Sciatic nerve (tissue), 2 donors: ENCODE measurements around the gene DUSP7. TPM values are rescaled to one million over a fixed set of nuclear protein-coding genes. Genes with fewer than 3 reads are reported as not detected.

Experiments
- ATAC-seq: fragments of 200-7000 bp; cut with Tn5 transposase; one replicate; pipeline ENCODE4 v1.9.1; 2020; ENCODE audit warnings: mild to moderate bottlenecking, moderate library complexity
- DNase-seq: peaks from one replicate; pipeline ENCODE4 v3.0.0-alpha.2; 2020; ENCODE audit warnings: low spot score
- intact Hi-C: fragments of 100-400 bp; cut with DNase I; formaldehyde crosslinking; loops from one replicate; pipeline ENCODE4 v1.14.2; 2022
- total RNA-seq: library from RNA; stranded (reverse); fragmentation: NEBNext Ultra II Directional; extraction: Animal tissue kit (Norgen Biotek cat#: 25700); gene quantifications from one replicate; pipeline ENCODE4 v1.2.1, GENCODE V29; 2021
- donor health status: DM: no; HTN: no; CAD: no.
- donor health status: DM: no; HTN: no; CAD: no.

The DUSP7 gene
- total RNA-seq, 1 donor from 2014 or later = 22.1 TPM

- DNase-seq (no peak), ATAC-seq (peak; percentile 63)
These were observed 32.3 kb upstream of the DUSP7 start for GRCh38 chr3:52088445-52089367.

GRCh38 chr3:52087731-52088130 lies 31.4 kb upstream of the DUSP7 start:
- intact Hi-C loops = no loop called here
- DNase-seq = no peak
- no peak for ATAC-seq

More at GRCh38 chr3:52088445-52089367, 32.3 kb upstream of the DUSP7 start:
- intact Hi-C loops = no loop called here

GRCh38 chr3:52086976-52087663 lies 30.7 kb upstream of the DUSP7 start:
- intact Hi-C loops = no loop called here
- DNase-seq = no peak

GRCh38 chr3:52086461-52086860 lies 30.1 kb upstream of the DUSP7 start:
- intact Hi-C loops = no loop called here
- no peak for ATAC-seq
- no peak for DNase-seq

More at GRCh38 chr3:52086976-52087663, 30.7 kb upstream of the DUSP7 start:
- ATAC-seq = no peak

- no peak for DNase-seq
- no peak for ATAC-seq
- intact Hi-C loops = no loop called here
These were observed 29.4 kb upstream of the DUSP7 start for GRCh38 chr3:52085681-52086282.

GRCh38 chr3:52084954-52085680 lies 28.7 kb upstream of the DUSP7 start:
- intact Hi-C loops = no loop called here
- ATAC-seq (no peak), DNase-seq (no peak)

- no peak for DNase-seq
- no peak for ATAC-seq
- intact Hi-C loops = no loop called here
These were observed 28.0 kb upstream of the DUSP7 start for GRCh38 chr3:52084216-52084945.

GRCh38 chr3:52083556-52084087 lies 27.3 kb upstream of the DUSP7 start:
- intact Hi-C loops = no loop called here
- ATAC-seq (no peak), DNase-seq (no peak)

GRCh38 chr3:52082951-52083350 lies 26.6 kb upstream of the DUSP7 start:
- DNase-seq = no peak
- no peak for ATAC-seq
- intact Hi-C loops = no loop called here

GRCh38 chr3:52080830-52081719 lies 24.7 kb upstream of the DUSP7 start:
- DNase-seq (no peak), ATAC-seq (no peak)
- intact Hi-C loops = no loop called here

GRCh38 chr3:52079958-52080357 lies 23.6 kb upstream of the DUSP7 start:
- intact Hi-C loops = loop anchor here (10.0 kb wide), 1 partner anchor 45 kb away; no protein-coding TSS in a partner anchor
- no peak for DNase-seq
- no peak for ATAC-seq

DNA sequence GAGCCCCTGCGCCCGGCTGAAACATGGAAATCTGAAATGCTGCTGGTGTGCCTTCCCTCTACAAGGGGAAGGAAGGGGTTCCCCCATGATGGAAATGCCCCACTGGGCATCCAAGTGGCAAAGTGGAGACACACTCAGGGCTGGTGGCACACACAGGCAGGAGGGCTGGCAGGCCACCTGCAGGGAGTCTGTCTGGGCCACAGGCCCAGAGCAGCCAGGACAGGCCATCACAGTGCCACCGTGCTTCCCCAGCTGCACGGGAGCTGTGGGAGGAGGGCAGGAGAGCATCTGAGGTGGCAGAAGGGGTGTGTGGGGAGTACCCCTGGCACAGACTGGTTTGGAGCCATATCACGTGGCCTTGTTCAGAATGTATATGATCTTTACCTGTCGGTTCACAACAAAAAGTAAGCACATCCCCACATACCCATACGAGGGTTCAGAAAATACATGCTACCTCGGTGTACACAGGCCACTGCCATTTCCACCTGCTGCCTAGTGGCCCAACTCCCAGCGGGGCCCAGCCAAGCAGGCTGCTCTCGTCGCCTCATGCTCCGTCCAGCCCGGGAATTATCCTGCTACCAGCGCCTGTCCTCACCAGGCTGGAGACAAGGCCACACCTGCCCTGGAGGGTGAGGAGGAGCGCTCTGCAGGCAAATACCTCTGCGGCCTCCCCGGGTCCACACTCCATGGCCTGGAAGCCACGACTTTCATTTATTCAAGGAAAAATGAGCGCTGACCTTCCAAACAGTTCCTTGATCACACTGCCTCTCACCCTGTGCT lies 22.6 kb upstream of the DUSP7 start:
- ATAC-seq (no peak), DNase-seq (no peak)
- intact Hi-C loops = loop anchor here (10.0 kb wide), 1 partner anchor 46 kb away; no protein-coding TSS in a partner anchor

GRCh38 chr3:52077925-52078324 lies 21.6 kb upstream of the DUSP7 start:
- ATAC-seq (no peak), DNase-seq (no peak)
- intact Hi-C loops = loop anchor here (10.0 kb wide), 1 partner anchor 47 kb away; no protein-coding TSS in a partner anchor

GRCh38 chr3:52076896-52077780 lies 20.8 kb upstream of the DUSP7 start:
- DNase-seq (no peak), ATAC-seq (peak; percentile 47)
- intact Hi-C loops = loop anchor here (10.0 kb wide), 1 partner anchor 48 kb away; no protein-coding TSS in a partner anchor

DNA sequence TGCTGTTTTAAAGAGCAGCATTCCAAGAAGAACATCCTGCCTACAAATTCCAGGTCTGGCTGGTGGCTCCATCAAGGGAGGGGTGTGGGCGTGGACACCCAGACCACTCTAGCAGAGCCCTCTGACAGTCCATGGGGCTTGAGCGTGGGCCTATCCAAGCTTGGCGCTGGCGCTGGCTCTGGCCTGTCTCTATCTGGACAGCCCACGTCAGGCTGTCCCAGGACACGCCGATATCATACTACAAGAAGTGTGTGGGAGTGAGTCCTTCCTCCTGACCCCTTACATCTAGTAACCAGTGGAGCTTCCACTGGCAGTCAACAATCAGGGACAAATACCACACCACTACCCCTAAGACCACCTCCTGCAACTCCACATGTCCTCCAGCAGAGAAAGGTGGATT lies 17.1 kb upstream of the DUSP7 start:
- DNase-seq = no peak
- intact Hi-C loops = loop anchor here (10.0 kb wide), 1 partner anchor 51 kb away; no protein-coding TSS in a partner anchor
- ATAC-seq = no peak
